Hippocampal formation (tissue), 2 donors: ENCODE measurements around the gene SIRT3.

ENCODE experiments used
- DNase-seq, 2 donors: peaks; one replicate each; lab custom pipeline; 2025; lab: John Stamatoyannopoulos, UW

Gene SIRT3

GRCh38 chr11:270451-271318 is 34.5 kb upstream of the SIRT3 start:
- DNase-seq, result no peak

DNA sequence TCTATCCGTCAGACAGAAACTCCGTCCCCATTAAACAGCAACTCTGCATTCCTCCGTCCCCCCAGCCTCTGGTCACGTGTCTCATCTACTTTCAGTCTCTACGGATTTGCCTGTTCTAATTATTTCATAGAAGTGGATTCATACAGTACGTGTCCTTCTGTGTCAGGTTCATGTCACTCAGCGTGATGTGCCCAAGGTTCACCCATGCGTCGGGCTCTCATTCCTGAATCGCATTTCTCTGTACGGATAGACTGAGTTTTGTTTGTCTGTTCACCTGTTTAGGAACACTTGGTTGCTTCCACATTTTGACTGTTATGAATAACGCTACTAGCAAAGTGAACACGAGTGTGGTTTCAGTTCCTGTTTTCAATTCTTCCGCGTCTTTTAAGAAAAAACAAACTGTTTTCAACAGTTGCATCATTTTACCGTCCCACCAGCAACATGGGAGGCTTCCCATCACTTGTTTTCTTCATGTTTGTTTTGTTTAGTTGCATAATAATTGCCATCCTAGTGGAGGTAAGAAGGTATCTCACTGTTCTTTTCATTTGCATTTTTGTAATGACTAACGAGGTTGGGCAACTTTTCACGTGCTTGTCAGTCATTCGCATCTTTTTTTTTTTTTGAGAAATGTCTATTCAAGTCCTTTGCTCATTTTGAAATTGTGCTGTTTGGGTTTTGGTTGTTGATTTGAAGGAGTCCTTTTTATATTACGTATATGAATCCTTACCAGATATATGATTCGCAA is 33.2 kb upstream of the SIRT3 start:
- DNase-seq, result no peak

GRCh38 chr11:268716-269145 is 32.6 kb upstream of the SIRT3 start:
- peak in 1 of 2 donors; percentile 18 for DNase-seq

- DNase-seq, result peak in 1 of 2 donors; percentile 21
Observed at GRCh38 chr11:267491-267994, 31.4 kb upstream of the SIRT3 start.

DNA sequence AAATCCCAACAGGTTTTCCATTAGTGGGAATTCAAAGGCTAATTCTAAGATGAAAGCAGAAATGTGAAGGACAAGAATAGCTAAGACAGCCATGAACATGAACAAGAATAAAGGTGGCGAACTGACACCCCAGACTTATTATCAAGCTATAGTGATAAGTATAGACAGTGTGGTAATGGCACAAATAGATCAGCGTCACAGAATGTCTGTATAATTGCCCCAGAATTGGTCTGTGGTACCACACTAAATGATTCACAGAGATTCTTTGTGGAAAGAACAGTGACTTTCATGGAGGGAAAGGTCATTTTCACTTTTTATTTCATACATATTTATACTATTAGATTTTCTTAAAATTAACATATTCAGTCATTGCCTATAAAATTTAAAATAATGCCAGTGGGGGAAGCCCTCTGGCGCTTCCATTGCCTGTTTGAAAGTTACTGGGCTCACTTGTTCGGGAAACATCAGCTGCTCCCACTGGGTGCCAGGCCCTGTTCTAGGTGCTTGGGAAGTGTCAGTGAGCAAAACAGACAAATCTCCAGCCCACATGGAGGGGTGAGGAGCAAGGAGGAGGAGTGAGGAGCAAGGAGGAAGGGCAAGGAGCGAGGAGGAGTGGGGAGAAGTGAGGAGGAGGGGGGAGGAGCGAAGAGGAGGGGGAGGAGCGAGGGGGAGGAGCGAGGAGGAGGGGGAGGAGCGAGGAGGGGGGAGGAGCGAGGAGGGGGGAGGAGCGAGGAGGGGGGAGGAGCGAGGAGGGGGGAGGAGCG is 30.7 kb upstream of the SIRT3 start:
- DNase-seq, result no peak

DNA sequence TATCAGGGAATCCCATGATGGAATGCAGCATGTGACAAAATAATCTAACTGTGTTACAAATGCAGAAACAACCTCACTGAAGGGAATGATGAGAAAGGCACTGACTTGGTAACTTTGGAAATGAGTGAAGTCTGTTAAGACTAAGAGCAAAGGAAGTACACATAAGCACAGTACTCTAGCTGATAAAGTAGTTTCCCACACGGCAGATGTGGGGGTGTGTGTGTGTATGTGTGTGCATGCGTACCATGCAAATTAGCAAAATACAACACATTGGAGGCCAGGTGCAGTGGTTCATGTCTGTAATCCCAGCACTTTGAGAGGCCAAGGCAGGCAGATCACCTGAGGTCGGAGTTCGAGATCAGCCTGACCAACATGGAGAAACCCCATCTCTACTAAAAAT is 25.5 kb upstream of the SIRT3 start:
- no peak for DNase-seq

DNA sequence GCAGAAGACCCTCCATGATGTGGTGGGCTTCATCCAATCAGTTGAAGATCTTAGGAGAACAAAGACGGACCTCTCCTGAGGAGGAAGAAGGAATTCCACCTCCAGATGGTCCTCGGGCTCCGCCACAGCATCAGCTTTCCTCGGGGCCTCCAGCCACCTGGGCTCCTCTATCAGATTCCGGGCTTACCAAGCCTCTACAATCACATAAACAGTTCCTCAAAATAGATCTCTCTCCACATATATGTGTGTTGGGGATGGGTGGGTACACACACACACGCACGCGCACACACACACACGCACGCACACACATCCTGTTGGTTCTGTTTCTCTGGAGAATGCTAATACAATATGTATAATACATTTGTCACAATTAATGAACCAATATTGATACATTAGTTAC is 23.3 kb upstream of the SIRT3 start:
- no peak for DNase-seq

- no peak for DNase-seq
Observed at GRCh38 chr11:257766-258493, 21.8 kb upstream of the SIRT3 start.

- DNase-seq, result no peak
Observed at GRCh38 chr11:256952-257737, 21.0 kb upstream of the SIRT3 start.

DNA sequence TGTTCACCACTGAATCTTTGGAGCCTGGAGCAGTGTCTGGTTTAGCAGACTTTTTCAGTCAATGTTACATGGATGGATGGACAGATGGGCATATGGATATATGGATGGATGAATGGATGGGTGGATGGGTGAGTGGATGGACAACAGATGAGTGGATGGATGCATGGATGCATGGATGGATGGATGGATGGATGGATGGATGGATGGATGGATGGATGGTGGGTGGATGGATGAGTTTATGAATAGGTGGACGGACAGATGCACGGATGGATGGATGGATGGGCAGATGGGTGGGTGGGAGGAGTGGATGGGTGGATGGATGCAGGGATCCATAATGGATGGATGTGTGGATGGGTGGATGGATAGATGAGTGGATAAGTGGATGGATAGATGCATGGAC is 19.7 kb upstream of the SIRT3 start:
- DNase-seq, result no peak

GRCh38 chr11:255176-255575 is 19.0 kb upstream of the SIRT3 start:
- DNase-seq, result no peak

GRCh38 chr11:253886-254270 is 17.7 kb upstream of the SIRT3 start:
- DNase-seq, result no peak

GRCh38 chr11:253160-253885 is 17.2 kb upstream of the SIRT3 start:
- no peak for DNase-seq

- no peak for DNase-seq
Observed at GRCh38 chr11:252666-253065, 16.5 kb upstream of the SIRT3 start.

DNA sequence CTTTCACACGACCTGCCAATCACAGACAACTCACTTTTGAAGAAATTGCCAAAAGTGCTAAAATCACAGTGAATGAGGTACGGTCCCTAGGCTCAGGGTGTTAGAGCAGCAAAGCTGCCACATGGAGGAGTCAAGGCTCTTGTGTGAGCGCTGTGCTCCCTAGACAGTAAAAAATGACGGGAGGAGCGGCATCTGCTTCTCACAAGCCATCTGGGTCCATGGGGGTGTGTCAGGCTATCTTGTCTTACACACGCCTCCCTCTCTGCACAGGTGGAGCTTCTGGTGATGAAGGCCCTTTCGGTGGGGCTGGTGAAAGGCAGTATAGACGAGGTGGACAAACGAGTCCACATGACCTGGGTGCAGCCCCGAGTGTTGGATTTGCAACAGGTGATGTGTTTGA is 15.4 kb upstream of the SIRT3 start:
- no peak for DNase-seq

DNA sequence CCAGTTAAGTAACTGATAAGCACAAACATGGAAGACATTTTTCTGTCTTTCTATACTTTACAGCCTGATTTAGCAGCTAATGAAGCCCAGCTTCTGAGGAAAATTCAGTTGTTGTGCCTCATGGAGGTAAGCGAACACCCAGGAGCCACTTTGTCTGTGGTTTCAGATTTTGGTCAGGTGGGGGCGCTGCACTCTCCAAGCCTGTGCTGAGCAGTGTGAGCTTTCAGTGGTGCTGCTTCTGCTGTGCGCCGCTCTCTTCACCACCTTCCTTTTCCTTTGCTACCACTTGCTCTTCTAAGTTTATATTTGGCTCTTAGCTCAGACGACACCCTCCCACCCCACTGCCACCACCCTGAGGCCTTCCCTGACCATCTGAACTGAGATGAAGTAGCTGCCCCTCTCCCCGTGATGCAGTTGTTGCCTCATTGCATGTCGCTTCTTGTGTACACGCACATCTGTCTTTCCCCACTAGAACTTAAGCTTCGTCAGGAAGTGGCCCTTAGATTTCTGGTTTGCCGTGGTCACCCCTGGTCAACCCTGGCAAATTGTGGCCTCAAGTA is 14.7 kb upstream of the SIRT3 start:
- DNase-seq, result peak in 1 of 2 donors; percentile 16

- no peak for DNase-seq
Observed at GRCh38 chr11:250274-250673, 14.1 kb upstream of the SIRT3 start.

DNA sequence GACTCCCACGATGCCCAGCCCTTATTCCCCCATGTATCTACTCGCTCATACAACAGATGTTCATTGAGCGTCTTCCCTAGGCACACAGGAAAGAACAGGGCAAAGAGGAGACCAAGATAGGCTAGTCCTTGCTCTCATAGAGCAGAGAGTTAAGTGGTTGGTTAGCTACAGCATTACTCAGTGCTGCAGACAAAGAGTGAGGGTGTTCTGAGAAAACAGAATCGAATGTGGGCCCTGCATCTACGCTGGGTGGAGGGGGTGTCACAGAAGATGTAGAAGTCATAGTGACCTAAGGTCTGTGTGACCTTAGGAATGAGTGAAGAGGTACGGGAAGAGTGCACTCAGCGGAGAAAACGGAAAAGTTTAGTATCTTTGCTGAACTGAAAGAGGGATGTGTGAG is 12.9 kb upstream of the SIRT3 start:
- DNase-seq, result no peak

- no peak for DNase-seq
Observed at GRCh38 chr11:244376-244775, 8.2 kb upstream of the SIRT3 start.

DNA sequence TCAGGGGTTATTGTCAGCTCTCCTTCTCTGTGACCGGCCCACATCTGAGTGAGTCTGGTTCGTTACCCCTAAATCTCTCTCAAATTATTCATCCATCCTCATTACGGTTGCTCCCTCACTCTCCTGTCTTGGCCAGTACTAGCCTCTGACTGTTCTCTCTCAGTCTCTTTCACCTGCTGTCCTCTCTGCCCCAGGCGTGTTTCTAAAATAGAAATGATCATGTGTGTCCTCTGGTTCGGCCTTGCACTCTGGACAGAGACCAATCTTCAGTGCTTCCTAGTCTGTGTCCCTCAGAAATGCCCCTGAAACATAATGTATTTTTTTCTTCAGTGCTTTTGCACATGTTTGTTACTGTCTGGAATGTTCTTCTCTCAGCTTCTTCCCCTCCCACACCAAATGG is 5.5 kb upstream of the SIRT3 start:
- no peak for DNase-seq
